HL-60 (cell line): ENCODE data around the gene LAMC3.

Experiments
- DNase-seq, 2 experiments: peaks; one replicate each; pipeline ENCODE4 v3.0.0-alpha.2; 2010 to 2020; ENCODE audit warnings: low read depth in 1 of 2, low spot score in 1 of 2
- H3K27ac ChIP-seq: fragments of 250-450 bp; sonication (Bioruptor Pico); replicated peaks from 2 replicates; pipeline ENCODE4 v1.5.1; 2020; ENCODE audit warnings: mild to moderate bottlenecking, moderate library complexity
- H3K27me3 ChIP-seq: fragments of 250-450 bp; sonication (Bioruptor Pico); 2 replicates; pipeline ENCODE4 v1.5.1; 2021; ENCODE audit warnings: mild to moderate bottlenecking, moderate library complexity; ENCODE audit not compliant: insufficient read depth, poor library complexity, severe bottlenecking
- H3K4me3 ChIP-seq: replicated peaks from 2 replicates; pipeline ENCODE4 v1.5.1; 2011; ENCODE audit warnings: mild to moderate bottlenecking, control low read depth, low read length; ENCODE audit not compliant: insufficient read depth
- GABPA ChIP-seq: IDR thresholded peaks from 2 replicates; pipeline ENCODE4 v1.6.1; 2012; ENCODE audit warnings: low read depth
- POLR2AphosphoS5 ChIP-seq: IDR thresholded peaks from 2 replicates; pipeline ENCODE4 v1.6.1; 2012; ENCODE audit warnings: low read depth
- REST ChIP-seq: IDR thresholded peaks from 2 replicates; pipeline ENCODE4 v1.6.1; 2012; ENCODE audit warnings: low read depth; ENCODE audit not compliant: insufficient replicate concordance
- SPI1 ChIP-seq: IDR thresholded peaks from 2 replicates; pipeline ENCODE4 v1.6.1; 2012; ENCODE audit warnings: low read depth, mild to moderate bottlenecking, borderline replicate concordance
- TF ChIP-seq, protein P1 (sequence below): IDR thresholded peaks from one replicate; pipeline ENCODE4 v1.5.1; 2011; ENCODE audit warnings: low read length, control low read depth, inconsistent platforms; ENCODE audit not compliant: insufficient read depth

Gene LAMC3

GRCh38 chr9:131036071-131036470, 27.1 kb downstream of the LAMC3 start:
- H3K27me3 ChIP-seq, result peaks cover 5% of the 10 kb centered on the region
- TF ChIP-seq SPI1 (no peak), REST (no peak), POLR2AphosphoS5 (no peak)
- TF ChIP-seq, protein P1, sequence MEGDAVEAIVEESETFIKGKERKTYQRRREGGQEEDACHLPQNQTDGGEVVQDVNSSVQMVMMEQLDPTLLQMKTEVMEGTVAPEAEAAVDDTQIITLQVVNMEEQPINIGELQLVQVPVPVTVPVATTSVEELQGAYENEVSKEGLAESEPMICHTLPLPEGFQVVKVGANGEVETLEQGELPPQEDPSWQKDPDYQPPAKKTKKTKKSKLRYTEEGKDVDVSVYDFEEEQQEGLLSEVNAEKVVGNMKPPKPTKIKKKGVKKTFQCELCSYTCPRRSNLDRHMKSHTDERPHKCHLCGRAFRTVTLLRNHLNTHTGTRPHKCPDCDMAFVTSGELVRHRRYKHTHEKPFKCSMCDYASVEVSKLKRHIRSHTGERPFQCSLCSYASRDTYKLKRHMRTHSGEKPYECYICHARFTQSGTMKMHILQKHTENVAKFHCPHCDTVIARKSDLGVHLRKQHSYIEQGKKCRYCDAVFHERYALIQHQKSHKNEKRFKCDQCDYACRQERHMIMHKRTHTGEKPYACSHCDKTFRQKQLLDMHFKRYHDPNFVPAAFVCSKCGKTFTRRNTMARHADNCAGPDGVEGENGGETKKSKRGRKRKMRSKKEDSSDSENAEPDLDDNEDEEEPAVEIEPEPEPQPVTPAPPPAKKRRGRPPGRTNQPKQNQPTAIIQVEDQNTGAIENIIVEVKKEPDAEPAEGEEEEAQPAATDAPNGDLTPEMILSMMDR, result no peak
- H3K4me3 ChIP-seq, result no peak overlapping the region
- H3K27ac ChIP-seq, result no peak overlapping the region
- DNase-seq, result no peak

DNA sequence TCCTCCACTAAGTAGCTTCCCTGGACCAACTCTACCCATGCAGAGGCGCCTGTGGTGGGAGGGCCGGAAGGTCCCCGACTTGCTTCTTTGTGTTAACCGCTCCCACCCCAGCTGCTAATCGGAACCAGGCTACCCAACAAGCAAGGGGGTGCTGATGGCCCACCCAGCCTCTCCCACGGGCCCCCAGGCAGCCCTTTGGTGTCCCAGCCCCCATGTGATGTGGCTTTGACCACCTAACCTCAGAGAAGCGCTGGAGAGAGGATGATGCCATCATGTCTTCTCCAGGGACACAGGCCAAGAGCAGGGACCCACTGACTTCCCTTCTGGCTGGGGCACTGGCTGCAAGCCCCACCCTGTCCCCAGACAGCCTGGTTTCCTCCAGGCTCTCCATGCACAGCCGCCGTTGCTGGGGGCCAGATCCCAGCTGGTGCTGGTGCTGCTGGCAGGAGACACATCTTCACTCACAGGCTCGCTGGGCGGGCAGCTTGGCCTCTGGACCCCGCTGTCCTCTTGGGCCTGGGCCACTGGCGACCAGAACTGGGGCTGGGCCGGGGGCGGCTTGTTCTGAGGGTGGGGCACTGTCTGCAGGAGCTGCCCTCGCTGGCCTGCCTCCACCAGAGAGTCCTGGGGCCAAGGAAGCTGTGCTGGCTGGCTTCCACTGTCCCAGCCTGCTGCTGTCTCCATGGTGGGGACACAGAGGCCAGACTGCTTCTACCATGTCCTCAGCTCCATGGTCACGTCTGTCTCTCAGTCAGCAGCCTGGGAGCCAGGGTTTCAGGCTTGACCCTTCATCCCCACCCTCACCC, 27.8 kb downstream of the LAMC3 start:
- no peak for DNase-seq
- H3K27me3 ChIP-seq, result peaks cover 3% of the 10 kb centered on the region
- no peak overlapping the region for H3K27ac ChIP-seq
- H3K4me3 ChIP-seq, result no peak overlapping the region
- TF ChIP-seq, protein P1, result no peak
- TF ChIP-seq REST, result no peak
- no peak for TF ChIP-seq SPI1
- TF ChIP-seq GABPA, result no peak
- TF ChIP-seq POLR2AphosphoS5, result no peak

- no peak for TF ChIP-seq GABPA
- no peak for TF ChIP-seq REST
- no peak for TF ChIP-seq POLR2AphosphoS5
- TF ChIP-seq, protein P1, result no peak
- TF ChIP-seq SPI1, result no peak
- Histone ChIP-seq H3K4me3 (no peak overlapping the region), H3K27me3 (peaks cover 2% of the 10 kb centered on the region), H3K27ac (no peak overlapping the region)
- DNase-seq, result no peak
These were observed 28.6 kb downstream of the LAMC3 start for GRCh38 chr9:131037335-131038255.
